H1 (cell line): Measurements from ENCODE around the gene SPATA21.
A peak's percentile ranks its signal among the peaks of the same experiment; 100 is the strongest.

Experiments
- CHD7 ChIP-seq: fragments of 300-600 bp; sonication (generic); IDR thresholded peaks from 2 replicates; pipeline ENCODE4 v1.7.1; 2012; ENCODE audit warnings: low read length, moderate library complexity, mild to moderate bottlenecking, inconsistent platforms; ENCODE audit not compliant: insufficient replicate concordance
- CTCF ChIP-seq, 3 experiments: IDR thresholded peaks; 1 replicate in 2 of 3; 2 replicates in 1 of 3; pipeline versions ENCODE4 v1.5.1 to v1.6.1; 2011; ENCODE audit warnings: low read length in 3 of 3, mild to moderate bottlenecking in 3 of 3, inconsistent platforms in 2 of 3, low read depth in 1 of 3, moderate library complexity in 1 of 3; ENCODE audit not compliant: insufficient read depth in 1 of 3; ENCODE audit errors: control extremely low read depth in 1 of 3
- EP300 ChIP-seq, 2 experiments: IDR thresholded peaks; 1 replicate in 1 of 2; 2 replicates in 1 of 2; pipeline ENCODE4 v1.6.1; 2011 to 2012; ENCODE audit warnings: low read depth in 2 of 2, low read length in 2 of 2, mild to moderate bottlenecking in 2 of 2, borderline replicate concordance in 1 of 2, inconsistent platforms in 1 of 2, moderate library complexity in 1 of 2
- EZH2 ChIP-seq: fragments of 200-600 bp; sonication (generic); IDR thresholded peaks from 2 replicates; pipeline ENCODE4 v1.7.1; 2012; ENCODE audit warnings: low read depth, mild to moderate bottlenecking, moderate library complexity, low read length, inconsistent platforms; ENCODE audit not compliant: severe bottlenecking
- GABPA ChIP-seq: IDR thresholded peaks from 2 replicates; pipeline ENCODE4 v1.6.1; 2011; ENCODE audit warnings: mild to moderate bottlenecking, low read length, moderate library complexity, borderline replicate concordance; ENCODE audit not compliant: insufficient read depth

- TF ChIP-seq EP300 (IDR thresholded peaks at IDR 0.05; ENCODE audit: borderline replicate concordance in 1 of 2, low read depth in 2 of 2, low read length in 2 of 2) (no peak), GABPA (no peak), CHD7 (no peak), CTCF (IDR thresholded peaks at IDR 0.05; ENCODE audit: control extremely low read depth in 1 of 3, insufficient read depth in 1 of 3, low read depth in 1 of 3, low read length in 3 of 3) (peak; percentile 9 to 57 (median 39); a peak in 3 of 4 replicates), EZH2 (no peak)
Measured at GRCh38 chr1:16393570-16394521, 43.4 kb downstream of the SPATA21 start.
